Measurements from ENCODE around the gene THOC1. TPM values are rescaled to one million over a fixed set of nuclear protein-coding genes. Genes with fewer than 3 reads are reported as not detected.

The THOC1 gene
- total and polyA plus RNA-seq, 2 donors from 2014 or later = 22.4 to 32.6 TPM

DNA sequence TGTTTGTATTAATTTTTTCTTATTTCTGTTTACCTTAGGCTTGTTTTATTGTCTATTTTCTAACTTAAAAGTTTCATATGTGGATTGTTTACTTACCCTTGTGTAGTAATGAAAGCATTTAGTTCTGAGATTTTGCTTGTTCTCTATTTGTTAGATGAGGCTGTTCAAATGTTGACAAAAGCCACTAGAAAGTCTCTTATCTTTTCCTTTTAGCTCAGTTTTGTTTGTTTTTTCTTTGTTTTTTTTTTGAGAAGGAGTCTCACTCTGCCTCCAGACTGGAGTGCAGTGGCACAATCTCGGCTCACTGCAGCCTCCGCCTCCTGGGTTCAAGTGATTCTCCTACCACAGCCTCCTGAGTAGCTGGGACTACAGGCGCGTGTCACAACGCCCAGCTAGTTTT, 78.6 kb downstream of the THOC1 start:
- no peaks in the 10 kb centered on the region for H3K9me3 ChIP-seq (ENCODE audit: control insufficient read depth in 2 of 3, insufficient read depth in 1 of 3, low read length in 3 of 3)
- no peak overlapping the region for H3K4me3 ChIP-seq (ENCODE audit: low read length in 3 of 3)
- no peak overlapping the region for H3K9ac ChIP-seq (ENCODE audit: low read length in 3 of 3)
- H3K27me3 ChIP-seq (ENCODE audit: control insufficient read depth, insufficient read depth, low read length) = no peaks in the 10 kb centered on the region
- DNase-seq (no peak), FAIRE-seq (no peak)
- H3K27ac ChIP-seq (ENCODE audit: low read depth in 2 of 2, low read length in 2 of 2) = no peak overlapping the region
- no peak for TF ChIP-seq CTCF (IDR thresholded peaks at IDR 0.05; ENCODE audit: borderline replicate concordance, extremely low read depth, insufficient read depth)
- H3K36me3 ChIP-seq (ENCODE audit: control insufficient read depth in 2 of 3, insufficient read depth in 3 of 3, low read length in 3 of 3) = no peaks in the 10 kb centered on the region
- no peaks in the 10 kb centered on the region for H3K4me1 ChIP-seq (ENCODE audit: control insufficient read depth in 2 of 3, insufficient read depth in 2 of 3, low read depth in 1 of 3, low read length in 3 of 3)
- intact Hi-C loops (cut with DNase I) = no loop called here

- H3K9ac ChIP-seq (ENCODE audit: low read length in 3 of 3) = no peak overlapping the region
- FAIRE-seq (no peak), DNase-seq (no peak)
- TF ChIP-seq CTCF (IDR thresholded peaks at IDR 0.05; ENCODE audit: borderline replicate concordance, extremely low read depth, insufficient read depth) = no peak
- no peaks in the 10 kb centered on the region for H3K4me1 ChIP-seq (ENCODE audit: control insufficient read depth in 2 of 3, insufficient read depth in 2 of 3, low read depth in 1 of 3, low read length in 3 of 3)
- intact Hi-C loops (cut with DNase I) = no loop called here
- peaks cover 0 to 13% (median 8%) of the 10 kb centered on the region in 3 donors for H3K36me3 ChIP-seq (ENCODE audit: control insufficient read depth in 2 of 3, insufficient read depth in 3 of 3, low read length in 3 of 3)
- no peak overlapping the region for H3K27ac ChIP-seq (ENCODE audit: low read depth in 2 of 2, low read length in 2 of 2)
- no peaks in the 10 kb centered on the region for H3K9me3 ChIP-seq (ENCODE audit: control insufficient read depth in 2 of 3, insufficient read depth in 1 of 3, low read length in 3 of 3)
- no peak overlapping the region for H3K4me3 ChIP-seq (ENCODE audit: low read length in 3 of 3)
- no peaks in the 10 kb centered on the region for H3K27me3 ChIP-seq (ENCODE audit: control insufficient read depth, insufficient read depth, low read length)
Observed at GRCh38 chr18:183769-184168, 84.1 kb downstream of the THOC1 start.

DNA sequence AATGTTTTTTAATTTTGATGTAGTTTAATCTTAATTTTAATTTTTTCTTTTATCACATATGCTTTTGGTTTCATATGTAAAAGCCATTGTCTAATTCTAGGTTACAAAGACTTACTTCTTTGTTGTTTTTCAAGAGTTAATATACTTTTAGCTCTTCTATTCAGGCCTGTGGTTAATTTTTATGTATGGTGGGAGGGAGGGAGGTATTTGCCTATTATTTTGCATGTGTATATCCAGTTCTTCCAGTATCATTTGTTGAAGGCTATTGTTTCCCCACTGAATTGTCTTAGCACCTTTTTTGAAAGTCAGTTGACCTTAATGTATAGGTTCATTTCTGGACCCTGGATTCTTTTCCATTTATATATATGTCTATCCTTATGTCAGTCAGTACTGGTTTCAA, 86.1 kb downstream of the THOC1 start:
- intact Hi-C loops (cut with DNase I) = no loop called here
- FAIRE-seq (no peak), DNase-seq (no peak)
- H3K4me1 ChIP-seq (ENCODE audit: control insufficient read depth in 2 of 3, insufficient read depth in 2 of 3, low read depth in 1 of 3, low read length in 3 of 3) = no peaks in the 10 kb centered on the region
- no peak overlapping the region for H3K4me3 ChIP-seq (ENCODE audit: low read length in 3 of 3)
- no peaks in the 10 kb centered on the region for H3K27me3 ChIP-seq (ENCODE audit: control insufficient read depth, insufficient read depth, low read length)
- no peak for TF ChIP-seq CTCF (IDR thresholded peaks at IDR 0.05; ENCODE audit: borderline replicate concordance, extremely low read depth, insufficient read depth)
- H3K36me3 ChIP-seq (ENCODE audit: control insufficient read depth in 2 of 3, insufficient read depth in 3 of 3, low read length in 3 of 3) = peaks cover 0 to 13% (median 8%) of the 10 kb centered on the region in 3 donors
- H3K9ac ChIP-seq (ENCODE audit: low read length in 3 of 3) = no peak overlapping the region
- H3K9me3 ChIP-seq (ENCODE audit: control insufficient read depth in 2 of 3, insufficient read depth in 1 of 3, low read length in 3 of 3) = no peaks in the 10 kb centered on the region
- no peak overlapping the region for H3K27ac ChIP-seq (ENCODE audit: low read depth in 2 of 2, low read length in 2 of 2)

DNA sequence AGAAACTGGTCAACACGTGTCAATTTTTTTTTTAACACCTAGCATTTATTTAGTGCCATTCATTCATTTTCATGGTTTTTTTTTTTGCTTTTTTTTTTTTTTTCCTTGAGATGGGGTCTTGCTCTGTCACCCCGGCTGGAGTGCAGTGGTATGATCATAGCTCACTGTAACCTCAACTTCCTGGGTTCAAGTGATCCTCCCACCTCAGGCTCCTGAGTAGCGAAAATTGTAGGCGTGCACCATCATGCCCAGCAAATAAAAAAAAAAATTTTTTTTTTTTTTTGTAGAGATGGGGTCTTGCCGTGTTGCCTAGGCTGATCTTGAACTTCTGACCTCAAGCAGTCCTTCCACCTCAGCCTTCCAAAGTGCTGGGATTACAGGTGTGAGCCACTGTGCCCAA, 88.3 kb downstream of the THOC1 start:
- H3K9me3 ChIP-seq (ENCODE audit: control insufficient read depth in 2 of 3, insufficient read depth in 1 of 3, low read length in 3 of 3) = no peaks in the 10 kb centered on the region
- H3K27ac ChIP-seq (ENCODE audit: low read depth in 2 of 2, low read length in 2 of 2) = no peak overlapping the region
- no peak for TF ChIP-seq CTCF (IDR thresholded peaks at IDR 0.05; ENCODE audit: borderline replicate concordance, extremely low read depth, insufficient read depth)
- no peak overlapping the region for H3K4me3 ChIP-seq (ENCODE audit: low read length in 3 of 3)
- H3K27me3 ChIP-seq (ENCODE audit: control insufficient read depth, insufficient read depth, low read length) = no peaks in the 10 kb centered on the region
- FAIRE-seq (no peak), DNase-seq (no peak)
- intact Hi-C loops (cut with DNase I) = no loop called here
- H3K9ac ChIP-seq (ENCODE audit: low read length in 3 of 3) = no peak overlapping the region
- peaks cover 0 to 13% (median 8%) of the 10 kb centered on the region in 3 donors for H3K36me3 ChIP-seq (ENCODE audit: control insufficient read depth in 2 of 3, insufficient read depth in 3 of 3, low read length in 3 of 3)
- no peaks in the 10 kb centered on the region for H3K4me1 ChIP-seq (ENCODE audit: control insufficient read depth in 2 of 3, insufficient read depth in 2 of 3, low read depth in 1 of 3, low read length in 3 of 3)

Measured in kidney (tissue), 14 donors.